Hematopoietic multipotent progenitor cell treated with erythropoietin and hydrocortisone succinate and interleukin-3 and kit ligand, for 15 days (in vitro differentiated cells): ENCODE data around the gene BACH2.
A peak's percentile ranks its signal among the peaks of the same experiment; 100 is the strongest.

Experiments
- DNase-seq: peaks from one replicate; pipeline ENCODE4 v3.0.0-alpha.2; 2015; ENCODE audit warnings: low spot score

BACH2 gene

GRCh38 chr6:89965441-89966227, 331.0 kb downstream of the BACH2 start:
- no peak for DNase-seq

- DNase-seq, result no peak
These were observed 333.3 kb downstream of the BACH2 start for GRCh38 chr6:89963391-89963790.

GRCh38 chr6:89961481-89961880, 335.2 kb downstream of the BACH2 start:
- DNase-seq, result no peak

- DNase-seq, result no peak
These were observed 336.8 kb downstream of the BACH2 start for GRCh38 chr6:89959883-89960282.

GRCh38 chr6:89956182-89956581, 340.5 kb downstream of the BACH2 start:
- no peak for DNase-seq

- no peak for DNase-seq
These were observed 341.3 kb downstream of the BACH2 start for GRCh38 chr6:89955364-89955763.

GRCh38 chr6:89954721-89955148, 341.9 kb downstream of the BACH2 start:
- no peak for DNase-seq

GRCh38 chr6:89952686-89953085, 344.0 kb downstream of the BACH2 start:
- DNase-seq, result no peak

GRCh38 chr6:89952105-89952671, 344.5 kb downstream of the BACH2 start:
- no peak for DNase-seq

GRCh38 chr6:89951574-89952104, 345.0 kb downstream of the BACH2 start:
- DNase-seq, result no peak

GRCh38 chr6:89950879-89951391, 345.7 kb downstream of the BACH2 start:
- DNase-seq, result no peak

- DNase-seq, result no peak
These were observed 346.2 kb downstream of the BACH2 start for GRCh38 chr6:89950446-89950845.

GRCh38 chr6:89948876-89949275, 347.8 kb downstream of the BACH2 start:
- DNase-seq, result no peak

GRCh38 chr6:89944826-89945407, 351.7 kb downstream of the BACH2 start:
- DNase-seq, result peak; percentile 23

- no peak for DNase-seq
These were observed 352.4 kb downstream of the BACH2 start for GRCh38 chr6:89944181-89944755.

GRCh38 chr6:89942601-89943000, 354.0 kb downstream of the BACH2 start:
- no peak for DNase-seq

- DNase-seq, result no peak
These were observed 354.7 kb downstream of the BACH2 start for GRCh38 chr6:89941763-89942497.

- DNase-seq, result no peak
These were observed 355.4 kb downstream of the BACH2 start for GRCh38 chr6:89941031-89941762.

- DNase-seq, result peak; percentile 60
These were observed 356.2 kb downstream of the BACH2 start for GRCh38 chr6:89940225-89941027.

GRCh38 chr6:89939144-89939543, 357.5 kb downstream of the BACH2 start:
- DNase-seq, result no peak
